OCI-LY1 (cell line): ENCODE results near the gene FRMD4A.

Source experiments
- CTCF ChIP-seq: fragments of 200-600 bp; sonication (generic), shearing (Covaris generic); IDR thresholded peaks from 2 replicates; pipeline ENCODE4 v1.5.1; 2017; ENCODE audit warnings: mild to moderate bottlenecking, antibody characterized with exemption, low read length, moderate library complexity, mixed read lengths
- EZH2 ChIP-seq: fragments of 200-600 bp; sonication (generic), shearing (Covaris generic); IDR thresholded peaks from 2 replicates; pipeline ENCODE4 v1.8.0; 2017; ENCODE audit warnings: borderline replicate concordance, mixed run types, mild to moderate bottlenecking, antibody characterized with exemption, low read length, moderate library complexity, mixed read lengths

DNA sequence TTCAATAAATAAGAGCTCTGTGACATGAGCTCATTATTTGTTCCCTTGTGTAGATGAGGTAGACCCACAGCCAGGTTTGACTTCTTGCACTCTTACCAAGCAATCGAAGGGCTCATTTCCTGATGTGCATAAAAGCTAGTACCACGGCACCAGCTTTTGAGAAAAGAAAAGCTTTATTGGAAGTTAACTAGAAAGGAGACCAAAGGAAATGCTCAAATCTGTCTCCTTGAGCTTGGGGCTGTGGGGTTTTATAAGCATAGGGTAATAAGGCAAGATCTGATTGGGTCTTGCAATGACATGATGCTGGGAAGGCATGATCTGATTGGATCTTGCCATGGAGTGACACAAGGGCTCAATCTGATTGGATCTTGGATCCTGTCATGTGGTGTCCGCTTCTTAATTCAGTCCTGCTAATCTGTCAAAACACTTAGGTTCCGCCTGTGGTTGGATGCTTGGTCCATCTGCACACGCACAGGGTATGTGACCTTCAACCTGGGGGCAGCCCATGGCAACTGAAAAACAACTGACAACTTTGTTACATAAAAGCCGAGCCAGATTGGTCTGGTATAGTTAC is 47.8 kb upstream of the FRMD4A start:
- no peak for TF ChIP-seq CTCF
- no peak for TF ChIP-seq EZH2
